NCI-H2227 (cell line): ENCODE measurements around the gene RFX3.
A peak's percentile ranks its signal among the peaks of the same experiment; 100 is the strongest.

Experiments used
- DNase-seq: peaks from one replicate; lab custom pipeline; 2025; ENCODE audit not compliant: unreplicated experiment; lab: John Stamatoyannopoulos, UW

Gene RFX3

GRCh38 chr9:3514786-3515185, 11.0 kb downstream of the RFX3 start:
- DNase-seq = no peak

- no peak for DNase-seq
Observed at GRCh38 chr9:3513265-3513818, 12.5 kb downstream of the RFX3 start.

GRCh38 chr9:3511551-3511950, 14.2 kb downstream of the RFX3 start:
- DNase-seq = no peak

GRCh38 chr9:3510796-3511195, 15.0 kb downstream of the RFX3 start:
- DNase-seq = no peak

- DNase-seq = no peak
Observed at GRCh38 chr9:3509926-3510325, 15.9 kb downstream of the RFX3 start.

- peak; percentile 24 for DNase-seq
Observed at GRCh38 chr9:3508521-3509291, 17.1 kb downstream of the RFX3 start.

GRCh38 chr9:3508078-3508431, 17.7 kb downstream of the RFX3 start:
- no peak for DNase-seq

- DNase-seq = no peak
Observed at GRCh38 chr9:3507395-3508077, 18.3 kb downstream of the RFX3 start.

GRCh38 chr9:3506164-3506563, 19.6 kb downstream of the RFX3 start:
- DNase-seq = no peak

- DNase-seq = no peak
Observed at GRCh38 chr9:3502560-3503398, 23.0 kb downstream of the RFX3 start.

GRCh38 chr9:3500044-3500443, 25.8 kb downstream of the RFX3 start:
- no peak for DNase-seq

GRCh38 chr9:3498691-3499090, 27.1 kb downstream of the RFX3 start:
- DNase-seq = no peak

- DNase-seq = no peak
Observed at GRCh38 chr9:3497857-3498256, 27.9 kb downstream of the RFX3 start.

GRCh38 chr9:3497401-3497800, 28.4 kb downstream of the RFX3 start:
- no peak for DNase-seq

- no peak for DNase-seq
Observed at GRCh38 chr9:3495855-3496254, 29.9 kb downstream of the RFX3 start.

GRCh38 chr9:3492214-3492613, 33.6 kb downstream of the RFX3 start:
- no peak for DNase-seq

GRCh38 chr9:3491450-3491849, 34.4 kb downstream of the RFX3 start:
- no peak for DNase-seq

GRCh38 chr9:3490957-3491356, 34.8 kb downstream of the RFX3 start:
- no peak for DNase-seq

- no peak for DNase-seq
Observed at GRCh38 chr9:3482578-3482977, 43.2 kb downstream of the RFX3 start.

- DNase-seq = no peak
Observed at GRCh38 chr9:3480353-3480655, 45.5 kb downstream of the RFX3 start.

GRCh38 chr9:3479514-3480352, 46.1 kb downstream of the RFX3 start:
- no peak for DNase-seq
